WERI-Rb-1 (cell line): Measurements from ENCODE around the gene NPAS3.

Experiments
- DNase-seq: peaks from one replicate; pipeline ENCODE4 v3.0.0-alpha.2; 2020
- H3K27ac ChIP-seq: fragments of 250-450 bp; sonication (Bioruptor Pico); 2 replicates; pipeline ENCODE4 v1.5.1; 2020; ENCODE audit warnings: mild to moderate bottlenecking, moderate library complexity
- H3K27me3 ChIP-seq: fragments of 250-450 bp; sonication (Bioruptor Pico); 2 replicates; pipeline ENCODE4 v1.5.1; 2021; ENCODE audit warnings: mild to moderate bottlenecking, low read depth, moderate library complexity; ENCODE audit not compliant: insufficient read depth, severe bottlenecking
- H3K36me3 ChIP-seq: fragments of 250-450 bp; sonication (Bioruptor Pico); 2 replicates; pipeline ENCODE4 v1.5.1; 2020; ENCODE audit warnings: mild to moderate bottlenecking, moderate library complexity
- H3K4me3 ChIP-seq: 2 replicates; pipeline ENCODE4 v1.5.1; 2011; ENCODE audit warnings: low read depth, mild to moderate bottlenecking, control low read depth, low read length
- H3K9me3 ChIP-seq: fragments of 250-450 bp; sonication (Bioruptor Pico); 2 replicates; pipeline ENCODE4 v1.5.1; 2021; ENCODE audit warnings: mild to moderate bottlenecking, moderate library complexity; ENCODE audit not compliant: severe bottlenecking
- CTCF ChIP-seq: IDR thresholded peaks from 2 replicates; pipeline ENCODE4 v1.5.1; 2011; ENCODE audit warnings: low read depth, mild to moderate bottlenecking, control low read depth, inconsistent platforms, low read length

Gene NPAS3

DNA sequence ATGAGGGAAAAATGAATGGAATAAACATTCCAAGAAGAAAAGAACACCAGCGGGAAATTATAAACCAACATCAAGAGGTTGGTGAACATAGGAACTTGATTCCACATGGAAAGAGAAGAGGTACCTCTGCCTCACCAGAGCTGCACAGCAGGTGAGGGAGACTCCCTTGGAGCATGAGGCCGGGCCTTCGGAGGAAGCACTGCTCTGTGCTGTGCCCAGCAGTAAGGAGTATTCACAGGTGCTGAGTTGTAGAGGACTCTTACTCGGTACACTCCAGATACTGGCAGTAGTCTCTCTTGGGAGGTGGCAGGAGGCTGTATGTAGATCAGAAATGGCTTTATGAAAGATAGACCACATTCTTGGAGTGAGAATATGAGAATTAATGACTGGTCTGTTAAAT, 76.0 kb downstream of the NPAS3 start:
- Histone ChIP-seq H3K27ac (no peak overlapping the region), H3K36me3 (no peaks in the 10 kb centered on the region), H3K4me3 (no peak overlapping the region), H3K27me3 (no peaks in the 10 kb centered on the region), H3K9me3 (no peaks in the 10 kb centered on the region)
- no peak for DNase-seq
- no peak for TF ChIP-seq CTCF

DNA sequence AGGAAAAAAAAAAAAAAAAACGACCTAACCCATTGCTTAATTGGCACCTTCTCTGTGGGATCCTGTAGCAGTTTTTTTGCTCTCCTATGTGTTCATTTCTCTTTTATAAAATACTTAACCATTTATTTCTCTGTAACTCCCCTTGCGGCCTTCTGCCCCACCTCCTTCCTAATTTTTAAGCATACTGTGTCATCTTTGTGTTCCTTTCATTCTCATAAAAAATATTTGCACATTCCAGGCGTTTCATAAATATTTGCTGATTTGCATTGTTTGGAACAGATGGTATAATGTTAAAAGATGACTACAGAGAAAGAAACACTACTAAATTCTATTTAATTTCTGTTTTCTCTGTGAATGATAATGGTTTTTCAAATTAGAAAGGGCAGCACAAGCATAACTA, 77.9 kb downstream of the NPAS3 start:
- H3K9me3 ChIP-seq: no peaks in the 10 kb centered on the region
- TF ChIP-seq CTCF: no peak
- no peaks in the 10 kb centered on the region for H3K36me3 ChIP-seq
- H3K27me3 ChIP-seq: no peaks in the 10 kb centered on the region
- DNase-seq: no peak
- no peak overlapping the region for H3K27ac ChIP-seq
- no peak overlapping the region for H3K4me3 ChIP-seq

DNA sequence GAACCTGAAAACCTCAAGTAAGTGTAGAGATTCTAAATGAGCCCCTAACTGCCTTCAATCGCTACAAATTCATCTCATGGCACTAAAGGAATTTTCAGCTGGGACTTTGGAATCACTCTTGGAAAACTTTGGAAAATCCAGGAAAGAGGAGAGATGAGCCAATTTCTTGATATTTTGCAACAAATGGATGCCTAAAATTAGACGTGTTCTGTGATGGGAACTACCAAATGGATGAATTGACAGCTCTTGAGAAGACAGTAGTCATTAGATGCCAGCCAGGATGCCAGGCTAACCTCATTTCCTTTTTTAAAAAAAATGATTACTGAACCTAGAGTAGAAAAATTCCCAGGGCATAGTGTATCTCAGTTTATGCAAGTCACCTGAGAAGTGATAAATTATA, 78.3 kb downstream of the NPAS3 start:
- no peak for DNase-seq
- Histone ChIP-seq H3K27me3 (no peaks in the 10 kb centered on the region), H3K4me3 (no peak overlapping the region), H3K9me3 (no peaks in the 10 kb centered on the region), H3K36me3 (no peaks in the 10 kb centered on the region), H3K27ac (no peak overlapping the region)
- no peak for TF ChIP-seq CTCF

DNA sequence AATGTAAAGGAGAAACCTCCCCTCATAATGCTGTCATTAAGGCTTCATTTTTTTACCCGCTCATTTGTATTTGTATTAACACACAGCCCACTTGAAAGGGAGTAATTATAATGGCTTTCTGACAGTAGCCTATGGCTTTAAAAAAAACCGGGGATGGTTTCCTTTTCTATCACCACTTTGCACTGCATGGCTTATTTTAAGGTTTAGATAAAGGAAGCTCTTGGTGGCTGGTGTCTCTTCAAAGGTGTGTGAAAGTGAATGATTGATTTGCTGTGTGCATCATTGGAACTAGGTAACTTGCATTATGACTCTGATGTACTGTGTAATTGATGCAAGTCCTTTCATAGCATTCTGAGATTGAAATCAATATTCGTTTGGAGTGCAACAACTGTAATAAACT, 80.7 kb downstream of the NPAS3 start:
- H3K36me3 ChIP-seq: no peaks in the 10 kb centered on the region
- no peaks in the 10 kb centered on the region for H3K9me3 ChIP-seq
- no peak overlapping the region for H3K27ac ChIP-seq
- no peaks in the 10 kb centered on the region for H3K27me3 ChIP-seq
- no peak for TF ChIP-seq CTCF
- no peak overlapping the region for H3K4me3 ChIP-seq
- DNase-seq: no peak

- TF ChIP-seq CTCF: no peak
- DNase-seq: no peak
- no peaks in the 10 kb centered on the region for H3K27me3 ChIP-seq
Measured at GRCh38 chr14:33026850-33027430, 88.3 kb downstream of the NPAS3 start.

DNA sequence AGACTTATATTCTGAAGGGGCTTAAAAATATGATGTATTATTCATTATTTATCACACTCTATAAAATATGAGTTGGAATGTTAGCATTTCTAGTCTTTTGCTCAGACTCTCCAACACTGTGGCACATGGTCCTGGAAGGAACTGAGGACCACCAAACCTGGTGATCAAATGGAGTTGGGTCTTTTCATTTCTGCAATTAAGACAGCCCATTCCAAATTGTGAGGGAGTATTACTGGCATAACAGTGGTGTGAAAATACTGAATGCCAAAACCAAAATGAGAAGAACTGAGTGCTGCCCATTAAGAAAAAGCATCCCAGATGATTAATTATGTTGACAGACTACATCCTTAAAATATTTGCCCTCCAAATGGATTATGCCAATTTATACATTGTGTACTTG, 90.8 kb downstream of the NPAS3 start:
- no peaks in the 10 kb centered on the region for H3K27me3 ChIP-seq
- TF ChIP-seq CTCF: no peak
- no peak overlapping the region for H3K4me3 ChIP-seq
- no peaks in the 10 kb centered on the region for H3K9me3 ChIP-seq
- H3K36me3 ChIP-seq: no peaks in the 10 kb centered on the region
- DNase-seq: no peak
- no peak overlapping the region for H3K27ac ChIP-seq

More at GRCh38 chr14:33026850-33027430, 88.3 kb downstream of the NPAS3 start:
- H3K4me3 ChIP-seq: no peak overlapping the region
- no peaks in the 10 kb centered on the region for H3K36me3 ChIP-seq
- H3K9me3 ChIP-seq: no peaks in the 10 kb centered on the region
- no peak overlapping the region for H3K27ac ChIP-seq
